MCF 10A (cell line): ENCODE data around the gene ABCC8. TPM values are rescaled to one million over a fixed set of nuclear protein-coding genes. Genes with fewer than 3 reads are reported as not detected.

Experiments used
- BruUV-seq: library from RNA; stranded (reverse); fragments of 400-500 nt; replicated peaks from 2 replicates; lab custom pipeline; 2021; lab: Mats Ljungman, UMichigan
- CTCF ChIA-PET: fragments of 300-600 bp; sonication (Branson Sonifier 250); formaldehyde crosslinking; extraction: SDS; loops from one replicate; lab custom pipeline; 2021; ENCODE audit warnings: antibody characterized with exemption, inconsistent platforms; lab: Yijun Ruan, JAX
- POLR2A ChIA-PET: fragments of 300-600, 350-650 bp; sonication (Branson Sonifier 250); formaldehyde crosslinking; extraction: SDS; loops from one replicate; lab custom pipeline; 2020; ENCODE audit warnings: antibody characterized with exemption, inconsistent platforms; lab: Yijun Ruan, JAX
- DNase-seq: peaks from one replicate; pipeline ENCODE4 v3.0.0-alpha.2; 2018; ENCODE audit not compliant: unreplicated experiment
- H3K27ac Mint-ChIP-seq: one replicate; pipeline ENCODE4 v1.8.0; 2022; ENCODE audit warnings: mild to moderate bottlenecking, low read depth, mixed read lengths; ENCODE audit not compliant: unreplicated experiment
- H3K27me3 Mint-ChIP-seq: one replicate; pipeline ENCODE4 v1.8.0; 2022; ENCODE audit warnings: mixed read lengths; ENCODE audit not compliant: insufficient read depth, unreplicated experiment
- H3K36me3 Mint-ChIP-seq: one replicate; pipeline ENCODE4 v1.8.0; 2022; ENCODE audit warnings: mild to moderate bottlenecking, moderate library complexity, mixed read lengths; ENCODE audit not compliant: insufficient read depth, unreplicated experiment
- H3K4me1 Mint-ChIP-seq: one replicate; pipeline ENCODE4 v1.8.0; 2022; ENCODE audit warnings: mixed read lengths; ENCODE audit not compliant: insufficient read depth, unreplicated experiment
- H3K4me3 Mint-ChIP-seq: one replicate; pipeline ENCODE4 v1.8.0; 2022; ENCODE audit warnings: mild to moderate bottlenecking, moderate library complexity, mixed read lengths; ENCODE audit not compliant: unreplicated experiment
- H3K9me3 Mint-ChIP-seq: one replicate; pipeline ENCODE4 v1.8.0; 2022; ENCODE audit warnings: mixed read lengths; ENCODE audit not compliant: unreplicated experiment
- CTCF ChIP-seq: fragments of 200-600 bp; IDR thresholded peaks from one replicate; pipeline ENCODE4 v1.8.0; 2022; ENCODE audit warnings: antibody characterized with exemption, mild to moderate bottlenecking; ENCODE audit not compliant: unreplicated experiment
- intact Hi-C: fragments of 100-400 bp; cut with micrococcal nuclease; formaldehyde crosslinking; loops from 2 replicates; pipeline ENCODE4 v1.14.1; 2022
- total RNA-seq: library from RNA; stranded (reverse); gene quantifications from 2 replicates; pipeline ENCODE4 v1.2.3, GENCODE V29; 2022

Gene ABCC8
- total RNA-seq, 1 experiment from 2014 or later, result not detected

GRCh38 chr11:17510507-17511206, 34.0 kb upstream of the ABCC8 start:
- Mint-ChIP-seq H3K4me1 (peaks cover 5% of the 10 kb centered on the region), H3K9me3 (no peaks in the 10 kb centered on the region), H3K36me3 (no peaks in the 10 kb centered on the region), H3K27me3 (peaks cover 60% of the 10 kb centered on the region), H3K27ac (no peak overlapping the region), H3K4me3 (no peak overlapping the region)
- BruUV-seq, result no TSS peak
- no peak for TF ChIP-seq CTCF
- intact Hi-C loops, result no loop called here
- POLR2A ChIA-PET, result no interaction called here
- no peak for DNase-seq
- CTCF ChIA-PET, result interaction anchor here (0.5 to 13.2 kb wide), 5 partner anchors 17 to 280 kb away, joined by 3 to 208 read pairs (median 4); no protein-coding TSS in a partner anchor

- DNase-seq, result no peak
- no peaks in the 10 kb centered on the region for H3K9me3 Mint-ChIP-seq
- no peaks in the 10 kb centered on the region for H3K36me3 Mint-ChIP-seq
- POLR2A ChIA-PET, result interaction anchor here (0.7 kb wide), 1 partner anchor 17 kb away, joined by 3 read pairs; no protein-coding TSS in a partner anchor
- H3K4me3 Mint-ChIP-seq, result no peak overlapping the region
- intact Hi-C loops, result loop anchor here (10.0 kb wide), 1 partner anchor 564 kb away; no protein-coding TSS in a partner anchor
- CTCF ChIA-PET, result interaction anchor here (0.7 to 13.2 kb wide), 10 partner anchors 9 to 286 kb away, joined by 3 to 208 read pairs (median 4); no protein-coding TSS in a partner anchor
- H3K27ac Mint-ChIP-seq, result no peak overlapping the region
- H3K27me3 Mint-ChIP-seq, result peaks cover 57% of the 10 kb centered on the region
- no TSS peak for BruUV-seq
- peaks cover 5% of the 10 kb centered on the region for H3K4me1 Mint-ChIP-seq
- no peak for TF ChIP-seq CTCF
These were observed 32.1 kb upstream of the ABCC8 start for GRCh38 chr11:17508791-17509190.

GRCh38 chr11:17508306-17508705, 31.7 kb upstream of the ABCC8 start:
- ChIA-PET POLR2A (interaction anchor here (0.7 kb wide), 1 partner anchor 17 kb away, joined by 3 read pairs; no protein-coding TSS in a partner anchor), CTCF (interaction anchor here (0.7 to 13.2 kb wide), 10 partner anchors 10 to 286 kb away, joined by 3 to 208 read pairs (median 4); no protein-coding TSS in a partner anchor)
- H3K4me1 Mint-ChIP-seq, result peaks cover 5% of the 10 kb centered on the region
- no peaks in the 10 kb centered on the region for H3K9me3 Mint-ChIP-seq
- no peak for TF ChIP-seq CTCF
- H3K27ac Mint-ChIP-seq, result no peak overlapping the region
- no TSS peak for BruUV-seq
- no peak for DNase-seq
- H3K27me3 Mint-ChIP-seq, result peaks cover 55% of the 10 kb centered on the region
- no peak overlapping the region for H3K4me3 Mint-ChIP-seq
- H3K36me3 Mint-ChIP-seq, result no peaks in the 10 kb centered on the region
- intact Hi-C loops, result loop anchor here (10.0 kb wide), 1 partner anchor 564 kb away; no protein-coding TSS in a partner anchor

- Mint-ChIP-seq H3K4me1 (peaks cover 5% of the 10 kb centered on the region), H3K27ac (no peak overlapping the region), H3K9me3 (no peaks in the 10 kb centered on the region), H3K27me3 (peaks cover 50% of the 10 kb centered on the region), H3K4me3 (no peak overlapping the region), H3K36me3 (no peaks in the 10 kb centered on the region)
- ChIA-PET POLR2A (interaction anchor here (0.7 kb wide), 1 partner anchor 16 kb away, joined by 3 read pairs; no protein-coding TSS in a partner anchor), CTCF (interaction anchor here (0.6 to 13.2 kb wide), 12 partner anchors 10 to 1144 kb away, joined by 3 to 208 read pairs (median 4); no protein-coding TSS in a partner anchor)
- no peak for TF ChIP-seq CTCF
- no peak for DNase-seq
- intact Hi-C loops, result loop anchor here (10.0 kb wide), 1 partner anchor 563 kb away; no protein-coding TSS in a partner anchor
- no TSS peak for BruUV-seq
These were observed 31.1 kb upstream of the ABCC8 start for GRCh38 chr11:17507773-17508172.
